Gastroesophageal sphincter (tissue), 4 donors: Measurements from ENCODE around the gene UVRAG. TPM values are rescaled to one million over a fixed set of nuclear protein-coding genes. Genes with fewer than 3 reads are reported as not detected.

Experiments
- ATAC-seq: fragments of 150-250 bp; one replicate; pipeline ENCODE4 v1.9.1; 2016; ENCODE audit warnings: mild to moderate bottlenecking, moderate library complexity
- H3K27ac ChIP-seq, 4 donors: fragments of 200-600 bp; sonication (generic) in 3 of 4; 1 replicate in 3 of 4; 2 replicates in 1 of 4; pipeline ENCODE4 v1.5.1; 2016 to 2019
- H3K27me3 ChIP-seq: fragments of 200-600 bp; sonication (generic); one replicate; pipeline ENCODE4 v1.5.1; 2019
- H3K36me3 ChIP-seq, 2 donors: fragments of 200-600 bp; sonication (generic); one replicate each; pipeline ENCODE4 v1.5.1; 2019; ENCODE audit warnings: control low read depth in 1 of 2
- H3K4me1 ChIP-seq, 3 donors: fragments of 200-600 bp; sonication (generic); 1 replicate in 2 of 3; 2 replicates in 1 of 3; pipeline ENCODE4 v1.5.1; 2016 to 2019; ENCODE audit warnings: control low read depth in 2 of 3
- H3K4me3 ChIP-seq, 2 donors: fragments of 200-600 bp; sonication (generic); one replicate each; pipeline ENCODE4 v1.5.1; 2019; ENCODE audit warnings: mild to moderate bottlenecking in 1 of 2, moderate library complexity in 1 of 2
- H3K9me3 ChIP-seq, 3 donors: fragments of 200-600 bp; sonication (generic); one replicate each; pipeline ENCODE4 v1.5.1; 2017 to 2019; ENCODE audit warnings: control low read depth in 2 of 3
- CTCF ChIP-seq, 4 experiments: fragments of 200-600 bp in 2 of 4; fragments of 450-650 bp in 2 of 4; sonication (generic) in 1 of 4; IDR thresholded peaks; one replicate each; pipeline ENCODE4 v1.5.1; 2017 to 2019; ENCODE audit warnings: antibody characterized with exemption in 4 of 4, mild to moderate bottlenecking in 2 of 4, moderate library complexity in 2 of 4
- EP300 ChIP-seq: sonication (generic); formaldehyde crosslinking; IDR thresholded peaks from one replicate; pipeline ENCODE4 v1.6.1; 2017; ENCODE audit warnings: antibody characterized with exemption, mild to moderate bottlenecking
- POLR2A ChIP-seq, 2 donors: fragments of 450-650 bp; IDR thresholded peaks; one replicate each; pipeline ENCODE4 v1.6.1; 2017; ENCODE audit warnings: antibody characterized with exemption in 2 of 2, mild to moderate bottlenecking in 2 of 2, moderate library complexity in 1 of 2
- POLR2AphosphoS5 ChIP-seq: sonication (generic); formaldehyde crosslinking; IDR thresholded peaks from one replicate; pipeline ENCODE4 v1.6.1; 2017; ENCODE audit warnings: antibody characterized with exemption
- WGBS, 2 donors: methylation state at CpG; one replicate each; pipeline ENCODE4 v1.1.5; 2018; ENCODE audit warnings: low coverage in 1 of 2; 5-methylcytosine and 5-hydroxymethylcytosine counted together
- total RNA-seq, 4 donors: library from RNA; depleted of rRNA; stranded (reverse); fragments of >200 nt; gene quantifications; one replicate each; pipeline ENCODE4 v1.1.0, GENCODE V29; 2016

Gene UVRAG
- total RNA-seq, 4 donors from 2014 or later: 28.1 to 50.1 (median 34.7) TPM

GRCh38 chr11:76119779-76120178 lies 304.8 kb downstream of the UVRAG start:
- no peak for ATAC-seq
- peak overlapping the region in 2 of 4 donors; percentile 20 to 54 for H3K27ac ChIP-seq
- WGBS, 2 donors: 64% methylated on average over 4 of the region's 4 CpGs; no CpG with 5 or more reads in 1 of the 2 donors

GRCh38 chr11:76120513-76121101 lies 305.6 kb downstream of the UVRAG start:
- WGBS, 2 donors: 12 to 25% methylated on average over 5 of the region's 5 CpGs
- H3K4me3 ChIP-seq: no peak overlapping the region
- no peak for TF ChIP-seq POLR2A (IDR thresholded peaks at IDR 0.05)
- no peak for TF ChIP-seq EP300
- TF ChIP-seq POLR2AphosphoS5: no peak
- no peak for TF ChIP-seq CTCF (IDR thresholded peaks at IDR 0.05)
- peaks cover 0 to 11% of the 10 kb centered on the region in 2 donors for H3K36me3 ChIP-seq
- H3K9me3 ChIP-seq: no peaks in the 10 kb centered on the region
- ATAC-seq: no peak
- peaks cover 13 to 41% (median 17%) of the 10 kb centered on the region in 3 donors for H3K4me1 ChIP-seq
- no peaks in the 10 kb centered on the region for H3K27me3 ChIP-seq
- H3K27ac ChIP-seq: peak overlapping the region in 3 of 4 donors; percentile 48 to 54 (median 53)

More at GRCh38 chr11:76119779-76120178, 304.8 kb downstream of the UVRAG start:
- H3K4me3 ChIP-seq: no peak overlapping the region
- H3K27me3 ChIP-seq: no peaks in the 10 kb centered on the region
- H3K4me1 ChIP-seq: peaks cover 13 to 41% (median 17%) of the 10 kb centered on the region in 3 donors
- peaks cover 0 to 11% of the 10 kb centered on the region in 2 donors for H3K36me3 ChIP-seq
- no peak for TF ChIP-seq POLR2A (IDR thresholded peaks at IDR 0.05)
- no peak for TF ChIP-seq EP300
- TF ChIP-seq POLR2AphosphoS5: no peak
- TF ChIP-seq CTCF (IDR thresholded peaks at IDR 0.05): no peak
- H3K9me3 ChIP-seq: no peaks in the 10 kb centered on the region

- TF ChIP-seq CTCF (IDR thresholded peaks at IDR 0.05) (no peak), EP300 (no peak), POLR2A (IDR thresholded peaks at IDR 0.05) (no peak), POLR2AphosphoS5 (no peak)
- Histone ChIP-seq H3K9me3 (no peaks in the 10 kb centered on the region), H3K4me1 (peaks cover 13 to 36% (median 17%) of the 10 kb centered on the region in 3 donors), H3K4me3 (no peak overlapping the region), H3K27me3 (no peaks in the 10 kb centered on the region), H3K36me3 (no peaks in the 10 kb centered on the region), H3K27ac (peak overlapping the region in 1 of 4 donors; percentile 6)
- WGBS, 2 donors: 59 to 77% methylated on average over 4 of the region's 4 CpGs
- ATAC-seq: no peak
Measured at GRCh38 chr11:76123248-76123647, 308.2 kb downstream of the UVRAG start.

GRCh38 chr11:76124905-76125770 lies 310.1 kb downstream of the UVRAG start:
- H3K4me1 ChIP-seq: peaks cover 10 to 21% (median 12%) of the 10 kb centered on the region in 3 donors
- no peaks in the 10 kb centered on the region for H3K36me3 ChIP-seq
- H3K4me3 ChIP-seq: no peak overlapping the region
- ATAC-seq: no peak
- no peaks in the 10 kb centered on the region for H3K27me3 ChIP-seq
- no peaks in the 10 kb centered on the region for H3K9me3 ChIP-seq
- H3K27ac ChIP-seq: no peak overlapping the region
- no peak for TF ChIP-seq POLR2A (IDR thresholded peaks at IDR 0.05)
- no peak for TF ChIP-seq POLR2AphosphoS5
- no peak for TF ChIP-seq CTCF (IDR thresholded peaks at IDR 0.05)
- TF ChIP-seq EP300: no peak
- 76 to 77% methylated on average over 7 to 8 of the region's 8 CpGs for WGBS, 2 donors
